GM12878 (cell line): ENCODE measurements around the gene FBXL14. TPM values are rescaled to one million over a fixed set of nuclear protein-coding genes. Genes with fewer than 3 reads are reported as not detected.

Source experiments
- GABPA ChIP-seq: IDR thresholded peaks from 2 replicates; pipeline ENCODE4 v1.6.1; 2014; ENCODE audit warnings: antibody characterized with exemption, low read depth, mild to moderate bottlenecking, inconsistent platforms
- JUNB ChIP-seq: IDR thresholded peaks from 2 replicates; pipeline ENCODE4 v1.6.1; 2016; ENCODE audit warnings: antibody characterized with exemption, mild to moderate bottlenecking
- MTA2 ChIP-seq: fragments of 450-650 bp; IDR thresholded peaks from 2 replicates; pipeline ENCODE4 v1.6.1; 2016; ENCODE audit warnings: low read depth, mild to moderate bottlenecking, moderate library complexity
- POLR2A ChIP-seq: IDR thresholded peaks from 2 replicates; pipeline ENCODE4 v1.6.1; 2011; ENCODE audit warnings: low read depth, mild to moderate bottlenecking, low read length
- STAT3 ChIP-seq: IDR thresholded peaks from 2 replicates; pipeline ENCODE4 v1.6.1; 2011; ENCODE audit warnings: low read depth, low read length, improper control_type of control experiment
- TAF1 ChIP-seq: IDR thresholded peaks from 2 replicates; pipeline ENCODE4 v1.6.1; 2011; ENCODE audit warnings: mild to moderate bottlenecking, low read depth, low read length, borderline replicate concordance
- polyA plus RNA-seq, 11 experiments: library from polyadenylated mRNA; depleted of rRNA in 4 of 11; unstranded in 6 of 11; stranded (reverse) in 5 of 11; fragments of >200 nt; fragmentation: Nextera tagmentation in 4 of 11; fragmentation: Illumina TruSeq in 1 of 11; extraction: Ambion mirVana in 4 of 11; extraction: Trizol in 1 of 11; gene quantifications; 1 replicate in 1 of 11; 2 replicates in 10 of 11; pipeline versions ENCODE4 v1.2.1 to v1.2.3, GENCODE V29; 2011 to 2016; ENCODE audit warnings: inconsistent platforms in 2 of 11, missing spikeins in 2 of 11, low read depth in 1 of 11
- total RNA-seq, 4 experiments: library from RNA; depleted of rRNA in 3 of 4; stranded (reverse); fragments of >200 nt in 3 of 4; fragmentation: Illumina TruSeq in 1 of 4; extraction: Trizol in 1 of 4; gene quantifications; 2 replicates each; pipeline versions ENCODE4 v1.2.1 to v1.2.3, GENCODE V29; 2013 to 2021
- TF ChIP-seq, protein P1 (sequence below): fragments of 450-650 bp; IDR thresholded peaks from 2 replicates; pipeline ENCODE4 v1.6.1; 2017; ENCODE audit warnings: antibody characterized with exemption, mild to moderate bottlenecking, moderate library complexity
- TF ChIP-seq, protein P2 (sequence below): fragments of 450-650 bp; formaldehyde crosslinking; IDR thresholded peaks from 2 replicates; pipeline ENCODE4 v1.4.0; 2022; ENCODE audit warnings: mild to moderate bottlenecking, moderate library complexity
- TF ChIP-seq, protein P3 (sequence below): IDR thresholded peaks from 2 replicates; pipeline ENCODE4 v1.6.1; 2011; ENCODE audit warnings: borderline replicate concordance, low read depth, mild to moderate bottlenecking, moderate library complexity, low read length; ENCODE audit not compliant: insufficient read depth, poor library complexity, severe bottlenecking
- TF ChIP-seq, protein P4 (sequence below): fragments of 450-650 bp; formaldehyde crosslinking; IDR thresholded peaks from 2 replicates; pipeline ENCODE4 v1.5.0; 2022; ENCODE audit warnings: mild to moderate bottlenecking, missing genetic modification characterization
- TF ChIP-seq, protein P5 (sequence below): fragments of 450-650 bp; IDR thresholded peaks from 2 replicates; pipeline ENCODE4 v1.6.1; 2017; ENCODE audit warnings: mild to moderate bottlenecking, low read depth, inconsistent platforms; ENCODE audit not compliant: poor library complexity, severe bottlenecking
- TF ChIP-seq, protein P6 (sequence below): fragments of 150-350 bp; IDR thresholded peaks from 2 replicates; pipeline ENCODE4 v1.6.1; 2014; ENCODE audit warnings: mild to moderate bottlenecking, low read depth, low read length

Gene FBXL14
- total and polyA plus RNA-seq, 10 of the 15 experiments (the other 5 are each of a cell fraction or from before 2014, with no cell fraction given), result 0.44 to 19.0 (median 2.9) TPM

DNA sequence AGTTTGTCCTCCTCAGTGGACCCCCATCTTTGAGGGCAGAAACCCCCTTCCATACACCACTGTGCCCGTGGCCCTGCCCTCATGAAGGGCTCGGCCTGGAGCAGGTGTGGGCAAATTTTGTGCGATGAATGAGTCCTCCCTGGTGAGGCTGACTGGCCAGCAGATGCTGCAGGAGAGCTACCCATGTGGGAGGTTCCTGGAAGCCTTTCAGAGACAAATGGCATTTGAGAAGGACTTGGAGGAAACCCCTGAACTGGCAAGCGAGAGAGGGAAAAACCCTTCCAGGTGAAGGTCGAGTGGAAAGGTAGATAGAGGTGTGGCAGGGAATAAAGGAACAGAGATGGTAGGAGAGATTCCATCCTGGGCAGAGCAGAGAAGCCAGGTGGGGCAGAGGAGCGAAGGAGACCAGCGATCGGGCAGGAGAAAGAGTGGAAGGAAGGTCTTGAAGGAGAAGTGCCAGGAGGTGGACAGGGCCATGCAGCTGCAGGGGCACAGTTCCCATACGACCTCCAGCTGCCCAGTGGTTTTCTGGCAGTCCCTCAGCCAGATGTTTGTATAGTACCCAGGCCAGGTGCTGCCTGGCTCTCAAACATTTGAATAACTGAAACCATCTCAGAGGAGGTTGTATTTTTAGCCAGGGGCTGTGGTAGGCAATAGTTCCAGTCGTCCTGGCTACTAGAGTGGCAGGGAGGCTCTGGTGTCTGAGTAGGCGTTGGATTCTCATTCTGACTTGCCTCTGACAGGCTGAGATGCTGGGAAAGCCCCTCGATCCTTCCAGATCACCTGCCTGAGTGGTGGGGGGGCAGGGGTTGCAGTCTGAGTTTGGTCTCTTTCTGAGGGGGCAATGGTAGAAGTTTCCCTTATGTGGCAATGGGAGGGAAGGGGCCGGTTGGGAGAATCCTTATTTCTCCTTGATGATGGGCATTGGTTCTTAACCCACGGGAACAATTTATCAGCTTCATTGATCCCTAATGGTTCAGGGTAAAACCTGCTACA, 40.1 kb downstream of the FBXL14 start (continued):
- TF ChIP-seq, protein P1, sequence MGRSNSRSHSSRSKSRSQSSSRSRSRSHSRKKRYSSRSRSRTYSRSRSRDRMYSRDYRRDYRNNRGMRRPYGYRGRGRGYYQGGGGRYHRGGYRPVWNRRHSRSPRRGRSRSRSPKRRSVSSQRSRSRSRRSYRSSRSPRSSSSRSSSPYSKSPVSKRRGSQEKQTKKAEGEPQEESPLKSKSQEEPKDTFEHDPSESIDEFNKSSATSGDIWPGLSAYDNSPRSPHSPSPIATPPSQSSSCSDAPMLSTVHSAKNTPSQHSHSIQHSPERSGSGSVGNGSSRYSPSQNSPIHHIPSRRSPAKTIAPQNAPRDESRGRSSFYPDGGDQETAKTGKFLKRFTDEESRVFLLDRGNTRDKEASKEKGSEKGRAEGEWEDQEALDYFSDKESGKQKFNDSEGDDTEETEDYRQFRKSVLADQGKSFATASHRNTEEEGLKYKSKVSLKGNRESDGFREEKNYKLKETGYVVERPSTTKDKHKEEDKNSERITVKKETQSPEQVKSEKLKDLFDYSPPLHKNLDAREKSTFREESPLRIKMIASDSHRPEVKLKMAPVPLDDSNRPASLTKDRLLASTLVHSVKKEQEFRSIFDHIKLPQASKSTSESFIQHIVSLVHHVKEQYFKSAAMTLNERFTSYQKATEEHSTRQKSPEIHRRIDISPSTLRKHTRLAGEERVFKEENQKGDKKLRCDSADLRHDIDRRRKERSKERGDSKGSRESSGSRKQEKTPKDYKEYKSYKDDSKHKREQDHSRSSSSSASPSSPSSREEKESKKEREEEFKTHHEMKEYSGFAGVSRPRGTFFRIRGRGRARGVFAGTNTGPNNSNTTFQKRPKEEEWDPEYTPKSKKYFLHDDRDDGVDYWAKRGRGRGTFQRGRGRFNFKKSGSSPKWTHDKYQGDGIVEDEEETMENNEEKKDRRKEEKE, result no peak
- TF ChIP-seq, protein P2, sequence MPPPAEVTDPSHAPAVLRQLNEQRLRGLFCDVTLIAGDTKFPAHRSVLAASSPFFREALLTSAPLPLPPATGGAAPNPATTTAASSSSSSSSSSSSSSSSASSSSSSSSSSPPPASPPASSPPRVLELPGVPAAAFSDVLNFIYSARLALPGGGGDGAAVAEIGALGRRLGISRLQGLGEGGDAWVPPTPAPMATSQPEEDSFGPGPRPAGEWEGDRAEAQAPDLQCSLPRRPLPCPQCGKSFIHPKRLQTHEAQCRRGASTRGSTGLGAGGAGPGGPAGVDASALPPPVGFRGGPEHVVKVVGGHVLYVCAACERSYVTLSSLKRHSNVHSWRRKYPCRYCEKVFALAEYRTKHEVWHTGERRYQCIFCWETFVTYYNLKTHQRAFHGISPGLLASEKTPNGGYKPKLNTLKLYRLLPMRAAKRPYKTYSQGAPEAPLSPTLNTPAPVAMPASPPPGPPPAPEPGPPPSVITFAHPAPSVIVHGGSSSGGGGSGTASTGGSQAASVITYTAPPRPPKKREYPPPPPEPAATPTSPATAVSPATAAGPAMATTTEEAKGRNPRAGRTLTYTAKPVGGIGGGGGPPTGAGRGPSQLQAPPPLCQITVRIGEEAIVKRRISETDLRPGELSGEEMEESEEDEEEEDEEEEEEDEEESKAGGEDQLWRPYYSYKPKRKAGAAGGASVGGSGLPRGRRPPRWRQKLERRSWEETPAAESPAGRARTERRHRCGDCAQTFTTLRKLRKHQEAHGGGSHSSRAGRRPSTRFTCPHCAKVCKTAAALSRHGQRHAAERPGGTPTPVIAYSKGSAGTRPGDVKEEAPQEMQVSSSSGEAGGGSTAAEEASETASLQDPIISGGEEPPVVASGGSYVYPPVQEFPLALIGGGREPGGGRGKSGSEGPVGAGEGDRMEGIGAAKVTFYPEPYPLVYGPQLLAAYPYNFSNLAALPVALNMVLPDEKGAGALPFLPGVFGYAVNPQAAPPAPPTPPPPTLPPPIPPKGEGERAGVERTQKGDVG (CRISPR knock-in tag), result no peak
- TF ChIP-seq STAT3 (no peak), POLR2A (peak; percentile 45; the same call in 1 of the 2 replicates), TAF1 (no peak), GABPA (no peak; the same call in 1 of the 2 replicates), JUNB (peak; percentile 96), MTA2 (peak; percentile 90)
- TF ChIP-seq, protein P3, sequence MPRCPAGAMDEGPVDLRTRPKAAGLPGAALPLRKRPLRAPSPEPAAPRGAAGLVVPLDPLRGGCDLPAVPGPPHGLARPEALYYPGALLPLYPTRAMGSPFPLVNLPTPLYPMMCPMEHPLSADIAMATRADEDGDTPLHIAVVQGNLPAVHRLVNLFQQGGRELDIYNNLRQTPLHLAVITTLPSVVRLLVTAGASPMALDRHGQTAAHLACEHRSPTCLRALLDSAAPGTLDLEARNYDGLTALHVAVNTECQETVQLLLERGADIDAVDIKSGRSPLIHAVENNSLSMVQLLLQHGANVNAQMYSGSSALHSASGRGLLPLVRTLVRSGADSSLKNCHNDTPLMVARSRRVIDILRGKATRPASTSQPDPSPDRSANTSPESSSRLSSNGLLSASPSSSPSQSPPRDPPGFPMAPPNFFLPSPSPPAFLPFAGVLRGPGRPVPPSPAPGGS, result peak; percentile 83
- TF ChIP-seq, protein P4, sequence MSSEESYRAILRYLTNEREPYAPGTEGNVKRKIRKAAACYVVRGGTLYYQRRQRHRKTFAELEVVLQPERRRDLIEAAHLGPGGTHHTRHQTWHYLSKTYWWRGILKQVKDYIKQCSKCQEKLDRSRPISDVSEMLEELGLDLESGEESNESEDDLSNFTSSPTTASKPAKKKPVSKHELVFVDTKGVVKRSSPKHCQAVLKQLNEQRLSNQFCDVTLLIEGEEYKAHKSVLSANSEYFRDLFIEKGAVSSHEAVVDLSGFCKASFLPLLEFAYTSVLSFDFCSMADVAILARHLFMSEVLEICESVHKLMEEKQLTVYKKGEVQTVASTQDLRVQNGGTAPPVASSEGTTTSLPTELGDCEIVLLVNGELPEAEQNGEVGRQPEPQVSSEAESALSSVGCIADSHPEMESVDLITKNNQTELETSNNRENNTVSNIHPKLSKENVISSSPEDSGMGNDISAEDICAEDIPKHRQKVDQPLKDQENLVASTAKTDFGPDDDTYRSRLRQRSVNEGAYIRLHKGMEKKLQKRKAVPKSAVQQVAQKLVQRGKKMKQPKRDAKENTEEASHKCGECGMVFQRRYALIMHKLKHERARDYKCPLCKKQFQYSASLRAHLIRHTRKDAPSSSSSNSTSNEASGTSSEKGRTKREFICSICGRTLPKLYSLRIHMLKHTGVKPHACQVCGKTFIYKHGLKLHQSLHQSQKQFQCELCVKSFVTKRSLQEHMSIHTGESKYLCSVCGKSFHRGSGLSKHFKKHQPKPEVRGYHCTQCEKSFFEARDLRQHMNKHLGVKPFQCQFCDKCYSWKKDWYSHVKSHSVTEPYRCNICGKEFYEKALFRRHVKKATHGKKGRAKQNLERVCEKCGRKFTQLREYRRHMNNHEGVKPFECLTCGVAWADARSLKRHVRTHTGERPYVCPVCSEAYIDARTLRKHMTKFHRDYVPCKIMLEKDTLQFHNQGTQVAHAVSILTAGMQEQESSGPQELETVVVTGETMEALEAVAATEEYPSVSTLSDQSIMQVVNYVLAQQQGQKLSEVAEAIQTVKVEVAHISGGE (CRISPR knock-in tag), result no peak
- TF ChIP-seq, protein P5, sequence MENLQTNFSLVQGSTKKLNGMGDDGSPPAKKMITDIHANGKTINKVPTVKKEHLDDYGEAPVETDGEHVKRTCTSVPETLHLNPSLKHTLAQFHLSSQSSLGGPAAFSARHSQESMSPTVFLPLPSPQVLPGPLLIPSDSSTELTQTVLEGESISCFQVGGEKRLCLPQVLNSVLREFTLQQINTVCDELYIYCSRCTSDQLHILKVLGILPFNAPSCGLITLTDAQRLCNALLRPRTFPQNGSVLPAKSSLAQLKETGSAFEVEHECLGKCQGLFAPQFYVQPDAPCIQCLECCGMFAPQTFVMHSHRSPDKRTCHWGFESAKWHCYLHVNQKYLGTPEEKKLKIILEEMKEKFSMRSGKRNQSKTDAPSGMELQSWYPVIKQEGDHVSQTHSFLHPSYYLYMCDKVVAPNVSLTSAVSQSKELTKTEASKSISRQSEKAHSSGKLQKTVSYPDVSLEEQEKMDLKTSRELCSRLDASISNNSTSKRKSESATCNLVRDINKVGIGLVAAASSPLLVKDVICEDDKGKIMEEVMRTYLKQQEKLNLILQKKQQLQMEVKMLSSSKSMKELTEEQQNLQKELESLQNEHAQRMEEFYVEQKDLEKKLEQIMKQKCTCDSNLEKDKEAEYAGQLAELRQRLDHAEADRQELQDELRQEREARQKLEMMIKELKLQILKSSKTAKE, result peak; percentile 94
- TF ChIP-seq, protein P6, sequence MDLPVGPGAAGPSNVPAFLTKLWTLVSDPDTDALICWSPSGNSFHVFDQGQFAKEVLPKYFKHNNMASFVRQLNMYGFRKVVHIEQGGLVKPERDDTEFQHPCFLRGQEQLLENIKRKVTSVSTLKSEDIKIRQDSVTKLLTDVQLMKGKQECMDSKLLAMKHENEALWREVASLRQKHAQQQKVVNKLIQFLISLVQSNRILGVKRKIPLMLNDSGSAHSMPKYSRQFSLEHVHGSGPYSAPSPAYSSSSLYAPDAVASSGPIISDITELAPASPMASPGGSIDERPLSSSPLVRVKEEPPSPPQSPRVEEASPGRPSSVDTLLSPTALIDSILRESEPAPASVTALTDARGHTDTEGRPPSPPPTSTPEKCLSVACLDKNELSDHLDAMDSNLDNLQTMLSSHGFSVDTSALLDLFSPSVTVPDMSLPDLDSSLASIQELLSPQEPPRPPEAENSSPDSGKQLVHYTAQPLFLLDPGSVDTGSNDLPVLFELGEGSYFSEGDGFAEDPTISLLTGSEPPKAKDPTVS, result no peak; the same call in 1 of the 2 replicates
